ENCODE measurements around the gene LINC01488. TPM values are rescaled to one million over a fixed set of nuclear protein-coding genes. Genes with fewer than 3 reads are reported as not detected.

LINC01488 gene
- total RNA-seq, 2 donors from 2014 or later, result not detected

- no peaks in the 10 kb centered on the region for H3K9me3 Mint-ChIP-seq
- no peak overlapping the region for H3K4me3 Mint-ChIP-seq
- no peak for ATAC-seq
- H3K36me3 Mint-ChIP-seq, result no peaks in the 10 kb centered on the region
- no peak overlapping the region for H3K27ac Mint-ChIP-seq
- no peaks in the 10 kb centered on the region for H3K4me1 Mint-ChIP-seq (ENCODE audit: low read depth in 2 of 2)
- H3K27me3 Mint-ChIP-seq, result peaks cover 20 to 27% of the 10 kb centered on the region in 2 donors
- no peak for DNase-seq (ENCODE audit: low spot score)
These were observed 30.6 kb upstream of the LINC01488 start for GRCh38 chr11:69450857-69451220.

- H3K27me3 Mint-ChIP-seq, result peaks cover 20 to 25% of the 10 kb centered on the region in 2 donors
- H3K4me1 Mint-ChIP-seq (ENCODE audit: low read depth in 2 of 2), result no peaks in the 10 kb centered on the region
- no peaks in the 10 kb centered on the region for H3K36me3 Mint-ChIP-seq
These were observed 30.2 kb upstream of the LINC01488 start for GRCh38 chr11:69451289-69451688.

GRCh38 chr11:69452206-69452987 is 29.1 kb upstream of the LINC01488 start:
- Mint-ChIP-seq H3K4me1 (ENCODE audit: low read depth in 2 of 2) (no peaks in the 10 kb centered on the region), H3K9me3 (no peaks in the 10 kb centered on the region), H3K4me3 (no peak overlapping the region), H3K36me3 (no peaks in the 10 kb centered on the region), H3K27me3 (peaks cover 23 to 29% of the 10 kb centered on the region in 2 donors), H3K27ac (no peak overlapping the region)
- DNase-seq (ENCODE audit: low spot score) (no peak), ATAC-seq (no peak)

More at GRCh38 chr11:69451289-69451688, 30.2 kb upstream of the LINC01488 start:
- Mint-ChIP-seq H3K27ac (no peak overlapping the region), H3K4me3 (no peak overlapping the region), H3K9me3 (no peaks in the 10 kb centered on the region)
- ATAC-seq (no peak), DNase-seq (ENCODE audit: low spot score) (no peak)

GRCh38 chr11:69453151-69453550 is 28.3 kb upstream of the LINC01488 start:
- Mint-ChIP-seq H3K4me3 (no peak overlapping the region), H3K9me3 (no peaks in the 10 kb centered on the region), H3K27ac (no peak overlapping the region), H3K27me3 (peaks cover 20 to 36% of the 10 kb centered on the region in 2 donors), H3K36me3 (peaks cover 6% of the 10 kb centered on the region), H3K4me1 (ENCODE audit: low read depth in 2 of 2) (no peaks in the 10 kb centered on the region)
- DNase-seq (ENCODE audit: low spot score), result no peak
- no peak for ATAC-seq

- Mint-ChIP-seq H3K27ac (no peak overlapping the region), H3K4me1 (ENCODE audit: low read depth in 2 of 2) (no peaks in the 10 kb centered on the region), H3K36me3 (peaks cover 6% of the 10 kb centered on the region), H3K27me3 (peaks cover 16 to 36% of the 10 kb centered on the region in 2 donors), H3K9me3 (no peaks in the 10 kb centered on the region), H3K4me3 (no peak overlapping the region)
- ATAC-seq (no peak), DNase-seq (ENCODE audit: low spot score) (no peak)
These were observed 27.4 kb upstream of the LINC01488 start for GRCh38 chr11:69454018-69454417.

DNA sequence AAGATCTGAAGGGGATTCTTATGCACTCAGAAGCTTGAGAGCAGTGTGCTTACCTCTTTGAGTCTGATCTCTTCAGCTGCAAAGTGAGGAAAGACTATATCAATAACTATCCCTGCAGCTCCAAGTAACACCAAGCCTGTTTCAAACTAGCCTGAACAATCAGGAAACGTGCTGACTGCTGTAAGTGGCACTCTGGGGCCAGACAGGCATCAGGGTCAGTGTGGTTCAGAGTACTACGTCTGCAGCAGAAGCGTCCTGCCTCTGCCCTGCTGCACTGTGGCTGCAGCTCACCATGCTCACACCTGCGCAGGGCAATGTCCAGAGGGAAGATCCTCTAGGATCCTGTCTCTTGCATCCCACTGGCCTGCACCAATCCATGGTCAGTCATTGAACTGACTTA is 25.5 kb upstream of the LINC01488 start:
- Mint-ChIP-seq H3K36me3 (peaks cover 6% of the 10 kb centered on the region), H3K4me1 (ENCODE audit: low read depth in 2 of 2) (no peaks in the 10 kb centered on the region), H3K9me3 (no peaks in the 10 kb centered on the region), H3K27ac (no peak overlapping the region), H3K4me3 (no peak overlapping the region), H3K27me3 (peaks cover 20 to 35% of the 10 kb centered on the region in 2 donors)
- peak in 1 of 2 donors; percentile 26 for ATAC-seq
- DNase-seq (ENCODE audit: low spot score), result no peak

- Mint-ChIP-seq H3K27me3 (peaks cover 18 to 33% of the 10 kb centered on the region in 2 donors), H3K36me3 (peaks cover 6% of the 10 kb centered on the region), H3K4me1 (ENCODE audit: low read depth in 2 of 2) (no peaks in the 10 kb centered on the region), H3K27ac (no peak overlapping the region), H3K9me3 (no peaks in the 10 kb centered on the region), H3K4me3 (no peak overlapping the region)
- DNase-seq (ENCODE audit: low spot score), result no peak
- ATAC-seq, result no peak
These were observed 24.8 kb upstream of the LINC01488 start for GRCh38 chr11:69456712-69457111.

- Mint-ChIP-seq H3K27me3 (peaks cover 23 to 32% of the 10 kb centered on the region in 2 donors), H3K9me3 (no peaks in the 10 kb centered on the region), H3K4me3 (no peak overlapping the region), H3K27ac (no peak overlapping the region), H3K36me3 (peaks cover 6% of the 10 kb centered on the region), H3K4me1 (ENCODE audit: low read depth in 2 of 2) (no peaks in the 10 kb centered on the region)
- DNase-seq (ENCODE audit: low spot score), result no peak
- no peak for ATAC-seq
These were observed 21.5 kb upstream of the LINC01488 start for GRCh38 chr11:69459848-69460539.

DNA sequence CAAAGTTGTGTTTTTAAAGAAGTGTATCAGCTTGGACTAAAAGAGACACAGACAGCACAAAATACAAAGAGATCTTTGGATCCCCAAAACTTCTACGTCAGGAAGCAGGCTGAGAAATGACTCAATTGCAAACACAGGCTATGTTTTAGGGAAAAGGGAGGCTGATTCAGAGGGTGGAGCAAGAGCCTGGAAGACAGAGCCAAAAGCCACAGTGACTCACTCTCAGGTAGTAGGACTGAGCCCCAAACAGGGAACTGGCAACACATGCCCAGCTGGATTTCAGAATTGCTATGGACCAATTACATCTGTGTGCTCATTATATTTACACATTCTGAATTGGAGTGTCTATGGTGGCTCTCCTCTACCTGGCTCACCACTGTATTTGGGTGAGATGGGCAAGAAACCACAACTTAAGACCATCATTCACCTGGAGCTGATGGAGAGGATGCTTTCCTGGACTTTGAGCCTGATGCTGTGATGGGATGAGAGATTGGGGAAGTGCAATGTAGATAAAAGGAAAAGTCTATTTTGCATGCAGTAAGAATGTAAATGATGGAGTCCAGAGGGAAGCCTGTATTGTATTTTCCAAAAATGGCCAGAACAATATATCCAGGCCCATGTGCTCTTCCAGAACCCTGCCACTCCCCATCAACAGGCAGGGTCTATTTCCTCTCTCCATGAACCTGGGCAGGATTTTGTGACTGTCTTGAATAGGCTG is 20.8 kb upstream of the LINC01488 start:
- DNase-seq (ENCODE audit: low spot score), result no peak
- Mint-ChIP-seq H3K27me3 (peaks cover 23 to 32% of the 10 kb centered on the region in 2 donors), H3K27ac (no peak overlapping the region), H3K36me3 (peaks cover 6% of the 10 kb centered on the region), H3K4me1 (ENCODE audit: low read depth in 2 of 2) (no peaks in the 10 kb centered on the region), H3K4me3 (no peak overlapping the region), H3K9me3 (no peaks in the 10 kb centered on the region)
- no peak for ATAC-seq

GRCh38 chr11:69461272-69461962 is 20.0 kb upstream of the LINC01488 start:
- H3K4me3 Mint-ChIP-seq, result no peak overlapping the region

DNA sequence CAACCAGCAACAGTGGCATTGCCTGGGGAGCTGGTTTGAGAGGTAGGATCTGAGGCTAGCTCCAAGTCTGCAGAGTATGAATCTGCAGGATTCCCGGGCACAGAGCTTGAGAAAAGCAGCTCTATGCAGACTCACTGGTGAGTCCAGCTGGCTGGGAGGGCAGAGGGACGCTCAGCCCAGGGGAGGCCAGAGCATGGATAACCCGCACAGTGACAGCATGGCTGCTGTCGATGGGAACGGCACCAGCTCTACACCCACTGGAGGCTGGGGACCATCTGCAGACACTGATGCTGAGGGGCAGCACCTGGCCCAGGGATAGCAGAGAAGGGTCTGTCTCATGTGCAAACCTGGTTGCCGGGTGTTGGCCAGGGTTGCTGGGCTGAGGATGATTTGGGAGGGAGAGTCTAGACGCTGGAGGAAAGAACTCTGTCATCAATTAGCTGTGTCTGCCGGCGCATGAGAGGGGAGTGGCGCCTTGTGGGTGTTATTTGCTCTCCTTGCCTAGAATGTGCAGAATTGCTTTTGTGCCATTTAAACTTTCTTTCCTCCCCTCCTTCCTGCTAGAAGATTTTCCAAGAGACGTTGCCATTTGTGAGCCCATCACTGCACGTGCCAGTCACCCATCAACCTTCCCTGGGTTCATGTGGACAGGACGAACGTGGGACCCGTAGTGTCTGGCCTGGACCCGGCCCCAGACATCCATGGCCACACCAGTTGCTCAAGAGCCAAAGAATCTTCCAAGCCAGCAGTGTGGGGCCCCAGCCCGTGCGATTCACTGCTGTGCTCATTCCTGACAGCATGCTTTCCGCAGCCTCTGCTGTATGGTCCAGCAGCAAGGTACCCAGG is 19.1 kb upstream of the LINC01488 start:
- no peak overlapping the region for H3K4me3 Mint-ChIP-seq
- H3K36me3 Mint-ChIP-seq, result peaks cover 6% of the 10 kb centered on the region
- H3K27me3 Mint-ChIP-seq, result peaks cover 21 to 24% of the 10 kb centered on the region in 2 donors
- H3K9me3 Mint-ChIP-seq, result no peaks in the 10 kb centered on the region
- H3K4me1 Mint-ChIP-seq (ENCODE audit: low read depth in 2 of 2), result no peaks in the 10 kb centered on the region
- ATAC-seq, result no peak
- no peak for DNase-seq (ENCODE audit: low spot score)
- H3K27ac Mint-ChIP-seq, result no peak overlapping the region

More at GRCh38 chr11:69461272-69461962, 20.0 kb upstream of the LINC01488 start:
- peaks cover 6% of the 10 kb centered on the region for H3K36me3 Mint-ChIP-seq
- no peak overlapping the region for H3K27ac Mint-ChIP-seq
- H3K4me1 Mint-ChIP-seq (ENCODE audit: low read depth in 2 of 2), result no peaks in the 10 kb centered on the region
- ATAC-seq (no peak), DNase-seq (ENCODE audit: low spot score) (no peak)
- H3K9me3 Mint-ChIP-seq, result no peaks in the 10 kb centered on the region
- peaks cover 23 to 32% of the 10 kb centered on the region in 2 donors for H3K27me3 Mint-ChIP-seq

DNA sequence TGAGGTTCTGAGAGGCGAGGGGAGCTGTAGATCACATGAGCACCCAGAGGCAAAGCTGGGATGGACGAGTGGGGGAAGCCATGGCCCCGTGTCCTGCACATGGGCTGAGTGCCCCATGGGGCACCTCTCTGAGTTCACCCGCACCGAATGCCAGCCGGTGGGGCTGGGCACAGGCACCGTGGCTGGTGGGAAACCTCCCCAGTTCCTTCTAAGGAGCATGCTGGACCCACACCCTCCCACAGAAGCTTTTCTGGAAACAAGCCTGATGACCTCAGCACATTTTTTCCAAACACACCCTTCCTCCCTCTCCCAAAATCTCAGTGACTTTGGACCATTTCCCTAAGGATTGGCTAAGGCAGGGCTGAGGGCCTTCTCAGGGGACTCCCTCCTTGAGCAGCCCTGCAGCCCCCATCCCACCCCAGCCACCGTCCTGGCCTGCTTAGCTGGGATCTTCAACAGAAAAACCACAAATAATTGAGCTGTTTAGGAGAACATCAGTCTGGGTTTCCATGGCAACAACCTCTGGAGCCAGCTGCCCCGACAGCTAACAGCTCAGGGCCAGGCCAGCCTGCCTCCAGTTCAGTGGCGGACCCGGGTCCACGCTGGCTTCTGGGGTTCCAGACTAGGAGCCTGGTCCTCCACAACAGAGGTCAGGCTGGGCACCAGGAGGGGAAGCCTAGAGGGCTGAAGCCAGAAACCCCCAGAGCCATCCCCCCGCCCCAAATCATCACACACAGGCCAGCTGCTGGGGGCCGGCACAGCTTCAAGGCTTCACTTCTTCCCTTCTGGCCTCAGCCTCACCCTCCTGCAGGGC is 18.1 kb upstream of the LINC01488 start:
- no peaks in the 10 kb centered on the region for H3K4me1 Mint-ChIP-seq (ENCODE audit: low read depth in 2 of 2)
- ATAC-seq, result no peak

More for the DNA sequence above, 18.1 kb upstream of the LINC01488 start:
- Mint-ChIP-seq H3K27me3 (peaks cover 15 to 21% of the 10 kb centered on the region in 2 donors), H3K4me3 (no peak overlapping the region), H3K27ac (no peak overlapping the region), H3K9me3 (no peaks in the 10 kb centered on the region), H3K36me3 (no peaks in the 10 kb centered on the region)
- no peak for DNase-seq (ENCODE audit: low spot score)
